WERI-Rb-1 (cell line): Measurements from ENCODE around the gene SLC9A3.

Experiments
- DNase-seq: peaks from one replicate; pipeline ENCODE4 v3.0.0-alpha.2; 2020
- H3K27ac ChIP-seq: fragments of 250-450 bp; sonication (Bioruptor Pico); 2 replicates; pipeline ENCODE4 v1.5.1; 2020; ENCODE audit warnings: mild to moderate bottlenecking, moderate library complexity
- H3K27me3 ChIP-seq: fragments of 250-450 bp; sonication (Bioruptor Pico); 2 replicates; pipeline ENCODE4 v1.5.1; 2021; ENCODE audit warnings: mild to moderate bottlenecking, low read depth, moderate library complexity; ENCODE audit not compliant: insufficient read depth, severe bottlenecking
- H3K36me3 ChIP-seq: fragments of 250-450 bp; sonication (Bioruptor Pico); 2 replicates; pipeline ENCODE4 v1.5.1; 2020; ENCODE audit warnings: mild to moderate bottlenecking, moderate library complexity
- H3K4me3 ChIP-seq: 2 replicates; pipeline ENCODE4 v1.5.1; 2011; ENCODE audit warnings: low read depth, mild to moderate bottlenecking, control low read depth, low read length
- H3K9me3 ChIP-seq: fragments of 250-450 bp; sonication (Bioruptor Pico); 2 replicates; pipeline ENCODE4 v1.5.1; 2021; ENCODE audit warnings: mild to moderate bottlenecking, moderate library complexity; ENCODE audit not compliant: severe bottlenecking
- CTCF ChIP-seq: IDR thresholded peaks from 2 replicates; pipeline ENCODE4 v1.5.1; 2011; ENCODE audit warnings: low read depth, mild to moderate bottlenecking, control low read depth, inconsistent platforms, low read length

The SLC9A3 gene

GRCh38 chr5:458547-459353 is 65.5 kb downstream of the SLC9A3 start:
- Histone ChIP-seq H3K4me3 (no peak overlapping the region), H3K27ac (no peak overlapping the region), H3K27me3 (no peaks in the 10 kb centered on the region), H3K36me3 (peaks cover 67% of the 10 kb centered on the region), H3K9me3 (no peaks in the 10 kb centered on the region)
- peak; percentile 1 for DNase-seq
- TF ChIP-seq CTCF = no peak

DNA sequence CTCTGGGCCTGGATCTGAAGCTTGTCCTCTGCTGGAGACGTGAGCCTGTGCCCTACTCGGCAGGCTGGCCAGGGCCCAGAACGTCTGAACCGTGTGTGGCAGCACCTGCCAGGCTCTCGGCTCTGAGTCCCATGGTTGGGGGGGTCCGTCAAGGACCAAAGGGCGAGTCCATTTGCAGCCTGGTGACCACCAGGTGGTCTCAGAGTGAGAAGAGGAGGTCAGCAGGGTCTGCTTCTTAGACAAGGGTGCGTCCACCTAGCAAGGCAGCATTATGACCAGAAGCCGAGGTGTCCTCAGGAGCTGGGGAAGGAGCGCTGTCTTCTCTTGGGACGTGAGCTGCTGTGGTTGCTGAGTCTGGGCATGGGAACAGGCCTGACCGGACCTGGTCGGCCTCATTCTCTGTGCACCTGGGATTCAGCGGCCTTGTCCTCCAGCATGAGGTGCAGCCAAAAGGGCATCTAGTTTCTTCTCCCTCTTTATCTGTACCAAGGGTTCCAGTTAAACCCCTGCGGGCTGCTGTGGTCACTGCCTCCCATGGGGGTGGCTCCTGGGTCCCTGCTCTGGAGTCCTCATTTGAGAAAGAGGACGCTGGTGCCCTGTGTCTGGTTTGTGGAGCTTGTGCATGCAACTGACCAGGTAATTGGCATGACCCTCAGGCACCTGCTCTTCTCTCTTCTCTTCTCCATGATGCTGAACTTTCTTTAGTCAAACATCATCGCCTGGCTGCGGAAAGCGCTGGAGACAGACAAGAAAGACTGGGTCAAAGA is 66.9 kb downstream of the SLC9A3 start:
- H3K27ac ChIP-seq = no peak overlapping the region
- DNase-seq = peak; percentile 3
- H3K36me3 ChIP-seq = peaks cover 71% of the 10 kb centered on the region
- no peaks in the 10 kb centered on the region for H3K9me3 ChIP-seq
- no peak for TF ChIP-seq CTCF
- H3K4me3 ChIP-seq = no peak overlapping the region
- H3K27me3 ChIP-seq = no peaks in the 10 kb centered on the region

GRCh38 chr5:456351-457194 is 67.7 kb downstream of the SLC9A3 start:
- Histone ChIP-seq H3K27me3 (no peaks in the 10 kb centered on the region), H3K9me3 (peaks cover 4% of the 10 kb centered on the region), H3K36me3 (peaks cover 69% of the 10 kb centered on the region), H3K27ac (no peak overlapping the region), H3K4me3 (no peak overlapping the region)
- no peak for TF ChIP-seq CTCF
- peak; percentile 6 for DNase-seq

GRCh38 chr5:455806-456205 is 68.4 kb downstream of the SLC9A3 start:
- peaks cover 5% of the 10 kb centered on the region for H3K9me3 ChIP-seq
- DNase-seq = peak; percentile 1
- H3K27ac ChIP-seq = no peak overlapping the region
- TF ChIP-seq CTCF = no peak
- peaks cover 74% of the 10 kb centered on the region for H3K36me3 ChIP-seq
- H3K27me3 ChIP-seq = no peaks in the 10 kb centered on the region
- no peak overlapping the region for H3K4me3 ChIP-seq

DNA sequence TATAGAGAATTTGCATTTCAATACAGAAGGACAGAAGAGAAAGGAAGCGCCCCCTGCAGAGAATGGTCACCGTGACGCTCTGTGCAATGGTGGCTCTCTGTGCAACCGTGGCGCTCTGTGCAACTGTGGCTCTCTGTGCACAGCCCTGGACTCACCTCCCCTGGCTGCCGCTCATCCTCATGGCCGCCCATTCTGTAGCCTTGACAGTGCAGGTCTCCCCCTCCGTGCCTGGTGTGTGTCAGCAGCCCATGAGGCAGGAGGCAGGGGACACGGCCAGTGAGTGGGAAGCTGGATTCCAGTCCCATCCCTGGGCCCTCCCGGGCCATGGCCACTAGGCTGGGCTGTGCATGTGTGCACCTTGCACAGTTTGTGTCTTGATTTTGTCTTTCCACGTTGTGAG is 69.3 kb downstream of the SLC9A3 start:
- no peak for TF ChIP-seq CTCF
- peaks cover 72% of the 10 kb centered on the region for H3K36me3 ChIP-seq

More for the DNA sequence above, 69.3 kb downstream of the SLC9A3 start:
- Histone ChIP-seq H3K27ac (no peak overlapping the region), H3K9me3 (peaks cover 5% of the 10 kb centered on the region), H3K4me3 (no peak overlapping the region), H3K27me3 (no peaks in the 10 kb centered on the region)
- peak; percentile 4 for DNase-seq
